Fibroblast of the conjunctiva (primary cell): ENCODE data around the gene LYST.
"Not testable (repeated sequence)": the region's sequence is repeated elsewhere in the genome, so short reads cannot be mapped to it uniquely, and the experiment has no call there.

Experiments
- DNase-seq: peaks from one replicate; pipeline ENCODE4 v3.0.0-alpha.2; 2010; ENCODE audit warnings: low read depth

The LYST gene

GRCh38 chr1:235758931-235759330, 107.8 kb downstream of the LYST start:
- no peak for DNase-seq

DNA sequence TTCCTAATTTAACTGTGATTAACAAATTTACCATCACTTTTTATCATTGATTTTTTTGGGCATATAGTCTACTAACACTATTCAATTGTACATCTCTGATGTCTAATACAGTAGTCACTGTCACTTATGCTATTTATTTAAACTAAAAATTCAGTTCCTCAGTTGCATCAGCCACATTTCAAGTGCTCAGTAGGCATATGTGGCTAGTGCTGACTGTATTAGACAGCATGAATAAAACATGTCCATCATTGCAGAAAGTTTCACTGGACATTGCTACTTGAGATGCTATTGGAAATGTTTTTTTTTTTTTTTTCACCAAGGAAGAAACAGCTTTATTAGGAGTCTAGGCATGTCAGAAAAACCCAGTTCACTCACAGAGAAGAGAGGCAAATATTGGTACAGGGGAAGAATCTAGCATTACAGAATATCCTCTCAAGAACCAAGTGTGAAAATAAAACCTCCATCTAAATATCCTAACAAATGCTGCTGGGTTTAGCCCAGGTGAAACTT, 109.1 kb downstream of the LYST start:
- DNase-seq, result no peak

DNA sequence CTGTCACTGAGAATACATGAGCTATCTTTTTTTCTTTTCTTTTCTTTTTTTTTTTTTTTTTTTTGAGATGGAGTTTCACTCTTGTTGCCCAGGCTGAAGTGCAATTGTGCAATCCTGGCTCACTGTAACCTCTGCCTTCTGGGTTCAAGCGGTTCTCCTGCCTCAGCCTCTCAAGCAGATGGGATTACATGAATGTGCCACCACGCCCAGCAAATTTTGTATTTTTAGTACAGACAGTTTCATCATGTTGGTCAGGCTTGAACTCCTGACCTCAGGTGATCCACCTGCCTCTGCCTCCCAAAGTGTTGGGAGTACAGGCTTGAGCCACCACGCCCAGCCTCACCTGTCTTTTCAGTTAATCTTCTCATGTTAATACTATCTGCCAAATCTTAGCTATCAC, 112.5 kb downstream of the LYST start:
- not testable (repeated sequence) for DNase-seq

GRCh38 chr1:235749755-235750300, 116.9 kb downstream of the LYST start:
- no peak for DNase-seq

DNA sequence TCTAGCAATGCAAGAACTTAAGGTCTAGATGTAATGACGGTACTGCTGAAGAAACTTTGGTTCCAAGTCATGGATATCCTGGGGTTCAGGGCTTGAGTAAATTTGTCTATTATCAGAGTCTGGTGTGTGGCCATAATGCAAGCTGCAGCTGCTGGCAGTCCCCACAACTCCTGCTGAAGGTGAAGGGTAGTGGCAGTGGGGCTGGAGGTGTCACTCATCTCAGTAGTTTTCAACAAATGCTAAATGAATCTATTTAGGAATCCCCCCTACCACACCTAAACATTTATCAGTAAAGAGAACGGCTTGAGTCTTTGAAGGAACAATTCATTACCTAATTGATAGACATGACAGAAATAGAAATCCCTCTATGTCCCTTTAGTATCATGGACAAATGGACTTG, 118.0 kb downstream of the LYST start:
- no peak for DNase-seq

DNA sequence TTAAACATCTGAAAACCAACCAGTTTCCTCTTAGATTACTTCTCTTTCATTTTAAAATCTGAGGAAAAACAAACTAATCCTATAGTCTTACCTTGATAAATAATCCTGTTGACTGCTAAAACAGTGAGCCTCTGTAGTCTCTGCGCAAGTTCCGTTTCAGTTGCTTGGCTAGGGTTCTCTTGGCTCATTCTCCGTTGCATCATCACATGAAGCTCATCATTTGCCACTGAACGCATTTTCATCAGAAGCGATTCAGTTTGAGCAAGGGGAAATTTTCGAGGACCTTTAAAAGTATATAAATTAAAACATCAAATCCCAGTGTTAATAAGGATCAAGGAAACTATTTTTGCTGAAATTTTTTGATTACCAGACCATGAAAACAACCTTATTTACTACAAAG, 120.5 kb downstream of the LYST start:
- DNase-seq, result no peak

DNA sequence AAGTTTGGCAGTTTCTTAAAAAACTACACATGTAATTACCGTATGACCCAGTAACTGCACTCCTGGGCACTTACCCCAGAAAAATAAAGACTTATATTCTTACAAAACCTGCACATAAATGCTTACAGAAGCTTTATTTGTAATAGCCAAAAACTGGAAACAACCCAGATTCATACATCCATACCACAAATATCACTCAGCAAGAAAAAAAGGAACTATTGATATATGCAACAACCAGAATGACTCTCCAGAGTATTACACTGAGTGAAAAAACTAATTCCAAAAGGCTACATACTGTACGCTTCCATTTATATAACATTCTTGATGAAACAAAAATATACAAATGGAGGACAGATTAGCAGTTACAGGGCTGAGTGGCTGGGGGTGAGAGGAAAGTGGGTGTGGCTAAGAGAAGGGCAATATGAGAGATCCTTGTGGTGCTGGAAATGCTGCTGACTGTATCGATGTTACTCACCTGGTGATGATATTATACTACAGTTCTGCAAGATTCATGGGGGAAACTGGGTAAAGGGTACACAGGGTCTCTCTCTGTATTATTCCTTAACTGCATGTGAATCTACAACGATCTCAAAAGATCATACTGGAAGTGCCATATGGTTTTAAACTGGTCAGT, 121.1 kb downstream of the LYST start:
- no peak for DNase-seq

- DNase-seq, result no peak
Observed at GRCh38 chr1:235742914-235743599, 123.6 kb downstream of the LYST start.

DNA sequence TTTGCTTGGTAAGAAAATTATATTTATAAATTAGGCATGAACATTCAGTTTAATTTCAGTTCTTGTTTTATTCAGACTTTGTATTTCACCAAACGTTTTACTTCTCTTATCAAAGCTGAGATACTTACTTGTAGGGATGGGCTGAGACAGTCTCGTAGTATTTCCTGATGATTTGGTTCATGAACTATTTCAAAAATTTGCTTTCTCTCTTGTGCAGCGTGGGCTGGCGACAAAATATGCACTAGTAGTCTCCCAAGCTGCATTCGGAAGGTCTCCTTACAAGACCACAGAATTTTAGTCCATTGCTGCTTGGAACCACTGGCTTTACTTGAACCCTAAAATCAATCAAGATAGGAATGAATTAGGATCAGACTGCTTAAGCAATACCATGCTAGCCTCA, 125.4 kb downstream of the LYST start:
- DNase-seq, result no peak

- no peak for DNase-seq
Observed at GRCh38 chr1:235739631-235740030, 127.1 kb downstream of the LYST start.

DNA sequence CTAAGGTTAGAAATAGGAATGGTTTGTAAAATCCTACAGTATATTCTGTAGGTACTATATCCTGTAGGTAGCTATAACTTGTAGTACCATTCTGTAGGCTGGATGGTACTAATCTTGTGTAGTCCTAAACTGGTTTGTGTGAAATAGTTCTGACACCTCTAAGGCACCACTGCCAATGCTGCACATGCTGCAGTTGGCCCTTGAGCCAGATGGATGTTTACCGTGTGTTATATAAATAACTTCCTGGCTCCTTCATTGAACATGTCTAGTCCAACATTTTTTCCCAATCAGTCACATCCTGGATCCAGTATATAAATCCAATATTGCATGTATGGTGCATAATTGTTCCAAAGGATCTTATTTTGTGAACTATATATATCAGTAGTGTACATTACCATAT, 127.6 kb downstream of the LYST start:
- no peak for DNase-seq

DNA sequence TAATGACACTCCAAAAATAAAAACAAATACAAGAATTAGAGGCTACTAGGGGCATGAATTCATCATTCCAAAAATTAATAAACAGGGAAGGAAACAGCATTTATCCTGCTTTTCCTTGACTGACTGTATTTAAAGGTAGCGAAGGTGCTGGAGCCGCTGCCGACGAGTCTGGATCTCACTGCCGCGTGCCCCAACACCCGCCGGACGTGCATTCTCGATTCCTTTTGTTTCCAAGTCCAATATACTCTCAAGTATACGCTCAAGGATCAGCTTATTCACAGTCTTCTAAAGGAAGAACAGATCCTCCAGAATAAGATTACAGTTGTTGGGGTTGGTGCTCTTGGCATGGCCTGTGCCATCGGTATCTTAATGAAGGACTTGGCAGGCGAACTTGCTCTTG, 129.0 kb downstream of the LYST start:
- no peak for DNase-seq

- DNase-seq, result no peak
Observed at GRCh38 chr1:235736263-235736662, 130.4 kb downstream of the LYST start.

GRCh38 chr1:235735621-235736020, 131.1 kb downstream of the LYST start:
- no peak for DNase-seq

- no peak for DNase-seq
Observed at GRCh38 chr1:235734335-235734734, 132.4 kb downstream of the LYST start.

DNA sequence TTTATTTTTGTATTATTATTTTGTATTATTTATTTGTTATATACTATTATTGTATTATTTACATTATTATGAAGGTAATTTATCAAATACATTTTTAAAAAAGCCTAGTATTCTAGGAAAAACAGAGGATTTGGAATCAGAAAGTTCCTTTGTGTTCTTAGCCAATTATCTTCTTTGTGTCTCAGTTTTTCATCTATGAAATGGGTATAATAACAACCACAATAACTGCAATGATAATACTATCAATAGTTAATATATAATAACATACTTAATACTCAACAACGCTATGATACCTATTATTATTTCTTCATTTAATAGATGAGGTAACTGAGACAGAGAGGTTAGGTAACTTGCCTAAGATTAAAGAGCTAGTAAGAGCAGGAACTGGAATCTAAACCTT, 136.7 kb downstream of the LYST start:
- no peak for DNase-seq

- DNase-seq, result no peak
Observed at GRCh38 chr1:235726557-235726956, 140.1 kb downstream of the LYST start.

DNA sequence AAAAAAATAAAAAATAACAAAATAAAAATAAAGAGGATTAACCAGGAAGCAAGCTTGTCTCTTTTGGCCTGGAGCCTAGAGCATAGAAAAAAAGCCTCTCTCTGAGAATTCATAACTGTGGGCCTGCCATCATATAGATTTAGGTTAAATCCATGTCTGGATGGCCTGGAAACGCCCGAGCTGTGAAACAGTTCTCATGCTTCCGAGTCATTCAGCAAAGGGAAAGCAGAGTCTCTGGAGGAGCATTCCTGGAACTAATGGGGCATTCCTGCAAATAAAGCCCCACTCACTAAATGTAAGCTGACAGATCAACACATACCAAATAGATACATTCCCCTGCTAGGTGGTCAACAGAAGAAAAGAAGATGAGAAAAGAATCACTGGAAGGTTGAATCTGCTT, 141.3 kb downstream of the LYST start:
- DNase-seq, result no peak

DNA sequence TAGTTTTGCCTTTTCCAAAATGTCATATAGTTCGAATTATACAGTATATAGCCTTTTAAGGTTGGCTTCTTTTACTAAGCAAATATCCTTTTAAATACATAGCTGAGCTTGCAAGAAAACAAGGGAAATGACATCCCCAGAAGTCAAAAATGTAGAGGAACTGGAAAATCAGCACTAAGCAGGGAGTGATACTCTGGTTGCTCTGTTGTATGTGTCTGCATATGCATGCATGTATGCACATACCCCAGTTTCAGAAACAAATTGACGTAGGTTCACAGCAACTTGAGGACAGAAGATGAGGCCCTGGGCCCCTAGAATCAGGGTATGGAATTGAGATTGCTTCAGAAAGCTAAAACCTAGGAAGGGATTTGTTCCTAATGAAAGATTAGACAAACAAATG, 142.0 kb downstream of the LYST start:
- no peak for DNase-seq

DNA sequence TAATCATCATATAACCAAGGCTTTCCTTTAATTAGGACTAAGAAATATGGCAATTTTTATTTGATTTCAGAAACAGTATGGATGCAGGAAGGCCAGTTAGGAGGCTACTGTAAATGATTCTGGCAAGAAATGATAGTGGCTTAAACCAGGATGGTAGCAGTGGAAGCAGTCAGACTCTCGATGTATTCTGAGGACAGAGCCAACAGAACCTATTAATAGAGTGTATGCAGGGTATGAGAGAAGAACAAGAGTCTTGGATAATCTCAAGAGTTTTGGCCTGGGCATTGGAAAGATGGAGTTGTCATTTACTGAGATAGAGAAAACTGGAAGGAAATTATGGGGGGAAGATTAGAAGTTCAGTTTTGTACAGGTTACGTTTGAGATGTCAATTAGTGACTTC, 143.8 kb downstream of the LYST start:
- DNase-seq, result no peak

DNA sequence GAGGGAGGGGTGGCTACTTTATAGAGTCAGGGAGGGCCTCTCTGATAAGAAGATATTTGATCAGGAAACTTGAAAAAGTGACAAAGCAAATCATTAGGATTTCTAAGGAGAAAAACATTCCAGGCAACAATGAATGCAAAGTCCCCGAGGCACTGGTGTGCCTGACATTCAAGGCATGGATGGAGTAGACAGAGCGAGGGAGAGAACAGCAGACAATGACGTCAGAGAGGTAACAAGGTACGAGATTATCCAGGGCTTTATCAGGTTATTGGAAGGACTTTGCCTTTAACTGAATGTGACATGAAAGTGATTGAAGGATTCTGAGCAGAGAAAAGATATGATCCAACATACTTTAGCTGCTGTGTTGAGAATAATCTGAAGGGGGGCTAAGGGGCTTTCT, 144.7 kb downstream of the LYST start:
- no peak for DNase-seq

GRCh38 chr1:235720544-235720943, 146.2 kb downstream of the LYST start:
- no peak for DNase-seq

DNA sequence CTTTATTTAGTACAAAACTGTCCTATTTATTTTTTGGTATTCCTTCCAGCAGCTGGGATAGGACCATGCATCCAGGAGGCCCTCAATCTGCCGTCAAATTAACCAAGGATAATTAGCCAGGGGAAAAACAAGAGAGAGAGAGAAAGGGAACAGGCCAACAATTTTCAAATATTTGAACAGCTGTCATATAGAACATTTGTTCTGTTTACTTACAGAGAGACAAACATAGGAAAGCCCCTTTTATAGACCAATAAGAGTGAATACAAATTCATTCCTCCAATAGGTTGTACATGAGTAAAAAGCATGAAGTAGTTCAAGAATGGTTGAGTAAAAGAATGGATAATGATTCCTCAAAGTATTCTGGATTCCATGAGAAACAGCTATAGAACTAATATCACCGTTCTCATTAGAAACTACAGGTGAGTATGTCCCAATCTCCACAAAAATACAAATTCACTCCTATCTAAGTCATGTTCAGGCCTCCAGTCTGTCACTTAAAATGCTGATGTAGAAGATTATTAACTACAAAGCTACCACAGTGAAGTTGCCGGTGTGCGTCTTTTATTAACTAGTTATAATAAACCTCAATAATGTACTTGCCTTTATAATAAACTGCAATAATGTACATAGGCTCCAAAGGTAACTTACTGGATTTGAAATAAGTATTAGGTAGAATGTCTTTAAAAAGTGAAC, 152.4 kb downstream of the LYST start:
- DNase-seq, result no peak
